HEK293 (cell line): Measurements from ENCODE around the gene GPX1.
"Not testable (repeated sequence)": the region's sequence is repeated elsewhere in the genome, so short reads cannot be mapped to it uniquely, and the experiment has no call there.

Experiments
- KLF8 ChIP-seq: fragments of 450-650 bp; formaldehyde crosslinking; IDR thresholded peaks from 2 replicates; pipeline ENCODE4 v1.5.1; 2016; ENCODE audit warnings: missing biosample characterization, missing genetic modification characterization
- MYNN ChIP-seq: fragments of 450-650 bp; formaldehyde crosslinking; IDR thresholded peaks from 2 replicates; pipeline ENCODE4 v1.5.1; 2016; ENCODE audit warnings: missing biosample characterization, missing genetic modification characterization, borderline replicate concordance
- REST ChIP-seq: fragments of 450-650 bp; formaldehyde crosslinking; IDR thresholded peaks from 2 replicates; pipeline ENCODE4 v1.5.1; 2016; ENCODE audit warnings: missing biosample characterization, missing genetic modification characterization
- ZBTB10 ChIP-seq: fragments of 450-650 bp; formaldehyde crosslinking; IDR thresholded peaks from 2 replicates; pipeline ENCODE4 v1.5.1; 2016; ENCODE audit warnings: missing biosample characterization, missing genetic modification characterization
- ZBTB8A ChIP-seq: fragments of 450-650 bp; formaldehyde crosslinking; IDR thresholded peaks from 2 replicates; pipeline ENCODE4 v1.5.1; 2016; ENCODE audit warnings: missing biosample characterization, missing genetic modification characterization
- ZFP37 ChIP-seq: fragments of 450-650 bp; formaldehyde crosslinking; IDR thresholded peaks from 2 replicates; pipeline ENCODE4 v1.5.1; 2016; ENCODE audit warnings: missing biosample characterization, missing genetic modification characterization

- not testable (repeated sequence) for TF ChIP-seq ZFP37 (tag by site-specific recombination); MYNN; ZBTB10; REST (tag by site-specific recombination); ZBTB8A (tag by site-specific recombination); KLF8 (tag by site-specific recombination)
These were observed 523 bp downstream of the GPX1 start for GRCh38 chr3:49357443-49358216.
